Right lobe of liver (tissue), 6 donors: ENCODE data around the gene RAET1G. TPM values are rescaled to one million over a fixed set of nuclear protein-coding genes. Genes with fewer than 3 reads are reported as not detected.
"Not testable (repeated sequence)": the region's sequence is repeated elsewhere in the genome, so short reads cannot be mapped to it uniquely, and the experiment has no call there.

Experiments used
- ATAC-seq, 4 donors: fragments of 200-7000 bp; cut with Tn5 transposase; one replicate each; pipeline ENCODE4 v1.9.1; 2020; ENCODE audit warnings: mild to moderate bottlenecking in 4 of 4, moderate library complexity in 4 of 4
- DNase-seq, 3 donors: peaks; one replicate each; pipeline ENCODE4 v3.0.0-alpha.2; 2020
- H3K27ac ChIP-seq, 3 donors: fragments of 200-600 bp; one replicate each; pipeline ENCODE4 v1.8.0; 2022
- H3K27me3 ChIP-seq, 2 donors: fragments of 200-600 bp; one replicate each; pipeline ENCODE4 v1.8.0; 2022
- H3K36me3 ChIP-seq, 4 donors: fragments of 200-600 bp; sonication (generic) in 1 of 4; one replicate each; pipeline versions ENCODE4 v1.5.1 to v1.8.0; 2017 to 2022; ENCODE audit warnings: control low read depth in 1 of 4
- H3K4me1 ChIP-seq, 4 donors: fragments of 200-600 bp; sonication (generic) in 1 of 4; one replicate each; pipeline versions ENCODE4 v1.5.1 to v1.8.0; 2017 to 2022; ENCODE audit warnings: control low read depth in 1 of 4
- H3K4me3 ChIP-seq, 3 donors: fragments of 200-600 bp; one replicate each; pipeline ENCODE4 v1.8.0; 2022
- H3K9me3 ChIP-seq, 4 donors: fragments of 200-600 bp; sonication (generic) in 1 of 4; one replicate each; pipeline versions ENCODE4 v1.5.1 to v1.8.0; 2017 to 2022; ENCODE audit warnings: control low read depth in 1 of 4
- CTCF ChIP-seq, 4 donors: fragments of 200-600 bp in 3 of 4; fragments of 450-650 bp in 1 of 4; IDR thresholded peaks; one replicate each; pipeline versions ENCODE4 v1.5.1 to v1.8.0; 2016 to 2022; ENCODE audit warnings: antibody characterized with exemption in 4 of 4, mild to moderate bottlenecking in 2 of 4
- POLR2A ChIP-seq: fragments of 450-650 bp; IDR thresholded peaks from one replicate; pipeline ENCODE4 v1.6.1; 2017; ENCODE audit warnings: antibody characterized with exemption, mild to moderate bottlenecking
- WGBS: methylation state at CpG from one replicate; pipeline ENCODE4 v1.1.6; 2018; ENCODE audit warnings: low coverage, low lambda C conversion rate; ENCODE audit not compliant: insufficient coverage; ENCODE audit errors: missing lambda C conversion rate; 5-methylcytosine and 5-hydroxymethylcytosine counted together
- intact Hi-C, 2 donors: fragments of 100-400 bp; cut with DNase I; formaldehyde crosslinking; loops; one replicate each; pipeline versions ENCODE4 v1.11.2 to v1.14.1; 2022
- total RNA-seq, 6 experiments: library from RNA; depleted of rRNA in 2 of 6; stranded (reverse); fragments of >200 nt in 2 of 6; fragmentation: NEBNext Ultra II Directional in 3 of 6; extraction: Animal tissue kit (Norgen Biotek cat#: 25700) in 3 of 6; gene quantifications; one replicate each; pipeline versions ENCODE4 v1.1.0 to v1.2.4, GENCODE V29; 2016 to 2023
- donor health status: DM: no; HTN: yes; CAD: no.
- donor health status: DM: no; HTN: no; CAD: no.
- donor health status: DM: no; HTN: no; CAD: no.
- donor health status: DM: no; HTN: yes; CAD: no.
- donor health status: DM: no; HTN: yes; CAD: no.

Gene RAET1G
- total RNA-seq, 6 experiments from 2014 or later = not detected

GRCh38 chr6:149921361-149921760 lies 1.6 kb downstream of the RAET1G start:
- ATAC-seq (no peak), DNase-seq (no peak)
- no peaks in the 10 kb centered on the region for H3K36me3 ChIP-seq
- H3K4me3 ChIP-seq = no peak overlapping the region
- intact Hi-C loops = loop anchor here in 1 of 2 donors (5.0 kb wide), 1 partner anchor 84 kb away; no protein-coding TSS in a partner anchor
- no peaks in the 10 kb centered on the region for H3K27me3 ChIP-seq
- no peak overlapping the region for H3K27ac ChIP-seq
- H3K4me1 ChIP-seq = peaks cover 0 to 5% (median 0%) of the 10 kb centered on the region in 4 donors
- TF ChIP-seq CTCF (IDR thresholded peaks at IDR 0.05) (no peak), POLR2A (no peak)
- no peaks in the 10 kb centered on the region for H3K9me3 ChIP-seq
- WGBS = 100% methylated on average over 1 of the region's 6 CpGs

GRCh38 chr6:149919834-149920225 lies 3.1 kb downstream of the RAET1G start:
- Histone ChIP-seq H3K27me3 (no peaks in the 10 kb centered on the region), H3K36me3 (no peaks in the 10 kb centered on the region), H3K27ac (no peak overlapping the region), H3K9me3 (no peaks in the 10 kb centered on the region), H3K4me1 (peaks cover 0 to 5% (median 0%) of the 10 kb centered on the region in 4 donors), H3K4me3 (no peak overlapping the region)
- DNase-seq = no peak
- ATAC-seq = no peak
- 71% methylated on average over 1 of the region's 4 CpGs for WGBS
- intact Hi-C loops = loop anchor here in 1 of 2 donors (5.0 kb wide), 1 partner anchor 83 kb away; no protein-coding TSS in a partner anchor
- TF ChIP-seq POLR2A (no peak), CTCF (IDR thresholded peaks at IDR 0.05) (no peak)

- intact Hi-C loops = not testable (repeated sequence)
Measured at GRCh38 chr6:149919126-149919833, 3.6 kb downstream of the RAET1G start.

GRCh38 chr6:149918151-149918905 lies 4.6 kb downstream of the RAET1G start:
- WGBS = 65% methylated on average over 4 of the region's 6 CpGs
- intact Hi-C loops = no loop called here
- Histone ChIP-seq H3K4me1 (peaks cover 0 to 3% (median 0%) of the 10 kb centered on the region in 4 donors), H3K27me3 (no peaks in the 10 kb centered on the region), H3K36me3 (no peaks in the 10 kb centered on the region), H3K4me3 (no peak overlapping the region), H3K9me3 (no peaks in the 10 kb centered on the region), H3K27ac (no peak overlapping the region)
- ATAC-seq (no peak), DNase-seq (no peak)
- TF ChIP-seq POLR2A (no peak), CTCF (IDR thresholded peaks at IDR 0.05) (no peak)

More at GRCh38 chr6:149919126-149919833, 3.6 kb downstream of the RAET1G start:
- H3K27ac ChIP-seq, H3K9me3 ChIP-seq, ATAC-seq, H3K36me3 ChIP-seq, H3K27me3 ChIP-seq, H3K4me3 ChIP-seq, H3K4me1 ChIP-seq, DNase-seq: not testable (repeated sequence)
- WGBS = 72% methylated on average over 10 of the region's 11 CpGs

GRCh38 chr6:149917679-149918078 lies 5.2 kb downstream of the RAET1G start:
- no peaks in the 10 kb centered on the region for H3K4me1 ChIP-seq
- no peak for TF ChIP-seq POLR2A
- no peak for TF ChIP-seq CTCF (IDR thresholded peaks at IDR 0.05)
- no peak overlapping the region for H3K27ac ChIP-seq
- ATAC-seq (no peak), DNase-seq (no peak)
- H3K9me3 ChIP-seq = no peaks in the 10 kb centered on the region
- no peaks in the 10 kb centered on the region for H3K36me3 ChIP-seq
- no peaks in the 10 kb centered on the region for H3K27me3 ChIP-seq
- intact Hi-C loops = no loop called here
- no peak overlapping the region for H3K4me3 ChIP-seq
- 90% methylated on average over 2 of the region's 2 CpGs for WGBS
